ENCODE results near the gene TNFSF13.

DNA sequence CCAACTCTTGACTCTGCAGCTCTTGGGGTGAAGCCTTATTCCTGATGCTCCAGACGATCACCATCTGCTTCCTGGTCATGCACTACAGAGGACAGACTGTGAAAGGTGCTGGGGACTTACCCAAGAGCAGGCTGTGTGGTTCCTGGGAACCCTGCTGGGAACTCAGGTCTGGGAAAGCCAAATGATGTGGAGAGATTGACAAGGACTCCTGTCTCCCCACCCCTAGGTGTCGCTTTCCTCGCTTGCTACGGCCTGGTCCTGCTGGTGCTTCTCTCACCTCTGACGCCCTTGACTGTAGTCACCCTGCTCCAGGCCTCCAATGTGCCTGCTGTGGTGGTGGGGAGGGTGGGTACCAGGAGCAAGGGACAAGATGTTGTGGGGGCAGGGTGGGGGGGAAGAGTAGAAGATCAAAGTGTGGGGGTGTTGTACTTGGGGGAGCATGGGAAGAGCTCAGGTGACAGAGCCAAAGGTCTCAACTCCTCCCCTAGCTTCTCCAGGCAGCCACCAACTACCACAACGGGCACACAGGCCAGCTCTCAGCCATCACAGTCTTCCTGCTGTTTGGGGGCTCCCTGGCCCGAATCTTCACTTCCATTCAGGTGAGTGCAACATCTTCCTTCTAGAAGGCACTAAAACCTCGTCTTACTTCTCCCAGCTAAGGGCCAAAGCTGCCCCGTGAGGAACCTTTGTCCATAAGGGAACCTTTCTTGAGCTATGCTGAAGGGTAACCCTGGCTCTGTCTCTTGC lies 28.3 kb downstream of the TNFSF13 start:
- TF ChIP-seq, protein P1, sequence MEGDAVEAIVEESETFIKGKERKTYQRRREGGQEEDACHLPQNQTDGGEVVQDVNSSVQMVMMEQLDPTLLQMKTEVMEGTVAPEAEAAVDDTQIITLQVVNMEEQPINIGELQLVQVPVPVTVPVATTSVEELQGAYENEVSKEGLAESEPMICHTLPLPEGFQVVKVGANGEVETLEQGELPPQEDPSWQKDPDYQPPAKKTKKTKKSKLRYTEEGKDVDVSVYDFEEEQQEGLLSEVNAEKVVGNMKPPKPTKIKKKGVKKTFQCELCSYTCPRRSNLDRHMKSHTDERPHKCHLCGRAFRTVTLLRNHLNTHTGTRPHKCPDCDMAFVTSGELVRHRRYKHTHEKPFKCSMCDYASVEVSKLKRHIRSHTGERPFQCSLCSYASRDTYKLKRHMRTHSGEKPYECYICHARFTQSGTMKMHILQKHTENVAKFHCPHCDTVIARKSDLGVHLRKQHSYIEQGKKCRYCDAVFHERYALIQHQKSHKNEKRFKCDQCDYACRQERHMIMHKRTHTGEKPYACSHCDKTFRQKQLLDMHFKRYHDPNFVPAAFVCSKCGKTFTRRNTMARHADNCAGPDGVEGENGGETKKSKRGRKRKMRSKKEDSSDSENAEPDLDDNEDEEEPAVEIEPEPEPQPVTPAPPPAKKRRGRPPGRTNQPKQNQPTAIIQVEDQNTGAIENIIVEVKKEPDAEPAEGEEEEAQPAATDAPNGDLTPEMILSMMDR (IDR thresholded peaks at IDR 0.05; ENCODE audit: low read length): no peak
- TF ChIP-seq EZH2phosphoT487 (IDR thresholded peaks at IDR 0.05; ENCODE audit: low read length): no peak
